MCF 10A (cell line): ENCODE data around the gene POLA1. TPM values are rescaled to one million over a fixed set of nuclear protein-coding genes. Genes with fewer than 3 reads are reported as not detected.
"Not testable (repeated sequence)": the region's sequence is repeated elsewhere in the genome, so short reads cannot be mapped to it uniquely, and the experiment has no call there.

Experiments used
- BruUV-seq: library from RNA; stranded (reverse); fragments of 400-500 nt; replicated peaks from 2 replicates; lab custom pipeline; 2021; lab: Mats Ljungman, UMichigan
- CTCF ChIA-PET: fragments of 300-600 bp; sonication (Branson Sonifier 250); formaldehyde crosslinking; extraction: SDS; loops from one replicate; lab custom pipeline; 2021; ENCODE audit warnings: antibody characterized with exemption, inconsistent platforms; lab: Yijun Ruan, JAX
- POLR2A ChIA-PET: fragments of 300-600, 350-650 bp; sonication (Branson Sonifier 250); formaldehyde crosslinking; extraction: SDS; loops from one replicate; lab custom pipeline; 2020; ENCODE audit warnings: antibody characterized with exemption, inconsistent platforms; lab: Yijun Ruan, JAX
- DNase-seq: peaks from one replicate; pipeline ENCODE4 v3.0.0-alpha.2; 2018; ENCODE audit not compliant: unreplicated experiment
- H3K27ac Mint-ChIP-seq: one replicate; pipeline ENCODE4 v1.8.0; 2022; ENCODE audit warnings: mild to moderate bottlenecking, low read depth, mixed read lengths; ENCODE audit not compliant: unreplicated experiment
- H3K27me3 Mint-ChIP-seq: one replicate; pipeline ENCODE4 v1.8.0; 2022; ENCODE audit warnings: mixed read lengths; ENCODE audit not compliant: insufficient read depth, unreplicated experiment
- H3K36me3 Mint-ChIP-seq: one replicate; pipeline ENCODE4 v1.8.0; 2022; ENCODE audit warnings: mild to moderate bottlenecking, moderate library complexity, mixed read lengths; ENCODE audit not compliant: insufficient read depth, unreplicated experiment
- H3K4me1 Mint-ChIP-seq: one replicate; pipeline ENCODE4 v1.8.0; 2022; ENCODE audit warnings: mixed read lengths; ENCODE audit not compliant: insufficient read depth, unreplicated experiment
- H3K4me3 Mint-ChIP-seq: one replicate; pipeline ENCODE4 v1.8.0; 2022; ENCODE audit warnings: mild to moderate bottlenecking, moderate library complexity, mixed read lengths; ENCODE audit not compliant: unreplicated experiment
- H3K9me3 Mint-ChIP-seq: one replicate; pipeline ENCODE4 v1.8.0; 2022; ENCODE audit warnings: mixed read lengths; ENCODE audit not compliant: unreplicated experiment
- CTCF ChIP-seq: fragments of 200-600 bp; IDR thresholded peaks from one replicate; pipeline ENCODE4 v1.8.0; 2022; ENCODE audit warnings: antibody characterized with exemption, mild to moderate bottlenecking; ENCODE audit not compliant: unreplicated experiment
- intact Hi-C: fragments of 100-400 bp; cut with micrococcal nuclease; formaldehyde crosslinking; loops from 2 replicates; pipeline ENCODE4 v1.14.1; 2022
- total RNA-seq: library from RNA; stranded (reverse); gene quantifications from 2 replicates; pipeline ENCODE4 v1.2.3, GENCODE V29; 2022

The POLA1 gene
- total RNA-seq, 1 experiment from 2014 or later = 9.8 TPM

DNA sequence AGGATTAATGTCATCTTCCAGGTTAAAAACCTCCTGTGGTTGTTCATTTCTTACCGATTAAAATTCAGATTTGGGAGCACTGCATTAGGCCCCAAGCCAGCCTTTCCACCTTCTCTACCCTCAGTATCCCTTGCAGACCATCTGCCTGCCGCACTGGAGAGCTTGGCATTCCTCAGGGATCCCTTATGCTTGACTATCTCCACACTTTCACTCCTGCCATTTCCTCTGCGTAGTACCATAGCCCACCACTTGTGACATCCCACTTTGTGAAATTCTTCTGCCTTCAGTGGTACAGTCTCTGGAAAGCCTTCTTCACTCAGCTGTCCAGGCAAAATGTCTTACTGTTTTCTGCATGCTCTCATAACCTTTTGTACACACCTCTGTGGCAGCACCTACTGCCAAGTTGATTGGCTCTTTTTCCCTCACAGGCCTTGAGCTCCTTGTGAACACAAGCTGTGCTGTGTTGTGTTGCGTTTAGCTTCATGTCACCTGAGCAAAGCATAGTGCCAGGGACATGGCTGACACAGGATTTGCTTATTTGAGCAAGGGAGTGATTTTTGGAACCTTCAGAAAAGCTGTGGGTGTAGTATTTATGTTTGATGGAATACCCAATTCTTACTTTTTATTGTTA lies 165.6 kb downstream of the POLA1 start:
- BruUV-seq = no TSS peak
- CTCF ChIA-PET = interaction anchor here (0.6 to 1.8 kb wide), 5 partner anchors 12 to 283 kb away, joined by 3 to 5 read pairs (median 4); no protein-coding TSS in a partner anchor
- peaks cover 6% of the 10 kb centered on the region for H3K36me3 Mint-ChIP-seq
- no peaks in the 10 kb centered on the region for H3K9me3 Mint-ChIP-seq
- DNase-seq = no peak
- POLR2A ChIA-PET = no interaction called here
- peaks cover 28% of the 10 kb centered on the region for H3K27me3 Mint-ChIP-seq
- H3K27ac Mint-ChIP-seq = no peak overlapping the region
- peaks cover 5% of the 10 kb centered on the region for H3K4me1 Mint-ChIP-seq
- intact Hi-C loops = no loop called here
- no peak for TF ChIP-seq CTCF
- no peak overlapping the region for H3K4me3 Mint-ChIP-seq

DNA sequence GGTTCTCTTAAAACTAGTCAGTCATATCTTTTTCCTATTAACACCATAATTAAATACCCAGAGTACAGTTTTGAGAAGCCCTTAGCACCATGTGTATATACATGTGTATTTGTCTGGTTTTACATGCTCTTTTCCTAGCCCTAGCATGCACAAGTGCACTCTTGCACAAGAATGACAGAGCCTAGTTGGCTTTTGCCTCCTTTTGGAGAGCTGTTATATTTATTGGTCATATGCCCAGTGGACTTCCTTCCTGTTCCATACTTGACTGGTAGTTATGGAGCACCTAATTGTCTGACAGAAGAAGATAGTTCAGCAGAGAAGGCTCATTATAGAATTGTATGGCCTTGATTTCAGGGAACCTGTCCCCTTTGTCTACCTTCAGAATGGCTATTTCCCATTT lies 166.4 kb downstream of the POLA1 start:
- no peak for TF ChIP-seq CTCF
- peaks cover 35% of the 10 kb centered on the region for H3K27me3 Mint-ChIP-seq
- CTCF ChIA-PET = interaction anchor here (0.7 to 1.4 kb wide), 4 partner anchors 10 to 282 kb away, joined by 3 to 9 read pairs (median 4); no protein-coding TSS in a partner anchor
- DNase-seq = peak; percentile 36
- POLR2A ChIA-PET = no interaction called here
- intact Hi-C loops = no loop called here
- no peak overlapping the region for H3K27ac Mint-ChIP-seq
- no TSS peak for BruUV-seq
- H3K4me1 Mint-ChIP-seq = peaks cover 5% of the 10 kb centered on the region
- no peak overlapping the region for H3K4me3 Mint-ChIP-seq
- peaks cover 6% of the 10 kb centered on the region for H3K36me3 Mint-ChIP-seq
- no peaks in the 10 kb centered on the region for H3K9me3 Mint-ChIP-seq

- no peak overlapping the region for H3K27ac Mint-ChIP-seq
- CTCF ChIA-PET = interaction anchor here (1.7 kb wide), 1 partner anchor 23 kb away, joined by 9 read pairs; no protein-coding TSS in a partner anchor
- no TSS peak for BruUV-seq
Observed at GRCh38 chrX:24862343-24862742, 168.6 kb downstream of the POLA1 start.

GRCh38 chrX:24863779-24864178 lies 170.1 kb downstream of the POLA1 start:
- H3K4me1 Mint-ChIP-seq, POLR2A ChIA-PET, BruUV-seq, H3K27ac Mint-ChIP-seq, H3K4me3 Mint-ChIP-seq, H3K36me3 Mint-ChIP-seq, intact Hi-C loops, DNase-seq, H3K9me3 Mint-ChIP-seq: not testable (repeated sequence)
- CTCF ChIA-PET = interaction anchor here (1.7 kb wide), 1 partner anchor 25 kb away, joined by 9 read pairs; no protein-coding TSS in a partner anchor
- H3K27me3 Mint-ChIP-seq = peaks cover 31% of the 10 kb centered on the region

More at GRCh38 chrX:24862343-24862742, 168.6 kb downstream of the POLA1 start:
- H3K4me3 Mint-ChIP-seq = no peak overlapping the region
- TF ChIP-seq CTCF = no peak
- H3K9me3 Mint-ChIP-seq = no peaks in the 10 kb centered on the region
- H3K27me3 Mint-ChIP-seq = peaks cover 35% of the 10 kb centered on the region
- intact Hi-C loops = no loop called here
- H3K4me1 Mint-ChIP-seq = peaks cover 5% of the 10 kb centered on the region
- peak; percentile 26 for DNase-seq
- POLR2A ChIA-PET = no interaction called here
- H3K36me3 Mint-ChIP-seq = peaks cover 6% of the 10 kb centered on the region
